GM18520 (cell line): Measurements from ENCODE around the gene RPGRIP1L.
"Not testable (repeated sequence)": the region's sequence is repeated elsewhere in the genome, so short reads cannot be mapped to it uniquely, and the experiment has no call there.

Source experiments
- ATAC-seq: cut with Tn5 transposase; IDR thresholded peaks from one replicate; pipeline ENCODE4 v1.9.1; 2021; ENCODE audit not compliant: unreplicated experiment

RPGRIP1L gene

GRCh38 chr16:53713403-53714204, 9.9 kb upstream of the RPGRIP1L start:
- ATAC-seq, result no peak

GRCh38 chr16:53712065-53712464, 8.4 kb upstream of the RPGRIP1L start:
- no peak for ATAC-seq

DNA sequence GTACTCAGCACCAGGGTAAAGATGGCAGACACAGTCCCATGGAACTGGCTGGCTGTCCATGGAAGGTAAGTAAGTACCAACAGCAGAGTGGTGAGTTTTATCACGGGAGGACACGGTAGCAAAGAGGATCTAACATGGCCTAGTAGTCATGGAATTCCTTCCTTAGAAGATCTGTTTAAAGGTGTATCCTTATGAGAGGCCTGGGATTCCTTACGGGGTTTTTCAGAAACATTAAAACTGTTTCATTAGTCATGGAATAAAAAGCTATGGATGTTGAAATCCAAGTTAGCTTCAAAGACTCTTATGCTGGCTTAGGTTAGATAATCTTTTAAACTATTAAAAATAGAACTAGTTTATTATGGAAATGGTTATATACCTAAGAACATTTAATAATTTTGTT, 7.7 kb upstream of the RPGRIP1L start:
- no peak for ATAC-seq

DNA sequence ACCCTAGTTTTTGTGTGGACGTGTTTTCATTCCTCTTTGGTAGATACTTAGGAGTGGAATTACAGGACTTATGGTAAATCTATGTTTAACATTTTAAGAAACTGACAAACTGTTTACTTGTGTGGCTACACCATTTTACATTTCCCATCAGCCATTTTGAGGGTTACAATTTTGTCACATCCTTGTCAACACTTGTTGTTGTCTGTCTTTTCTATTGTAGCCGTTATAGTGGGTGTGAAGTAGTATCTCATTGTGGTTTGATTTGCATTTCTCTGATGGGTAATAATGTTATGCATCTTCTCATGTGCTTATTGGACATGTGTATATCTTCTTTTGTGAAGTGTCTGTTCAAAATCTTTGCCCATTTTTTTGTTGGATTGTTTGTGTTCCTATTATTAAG, 4.8 kb upstream of the RPGRIP1L start:
- ATAC-seq, result no peak

- no peak for ATAC-seq
Measured at GRCh38 chr16:53707671-53708070, 4.0 kb upstream of the RPGRIP1L start.

DNA sequence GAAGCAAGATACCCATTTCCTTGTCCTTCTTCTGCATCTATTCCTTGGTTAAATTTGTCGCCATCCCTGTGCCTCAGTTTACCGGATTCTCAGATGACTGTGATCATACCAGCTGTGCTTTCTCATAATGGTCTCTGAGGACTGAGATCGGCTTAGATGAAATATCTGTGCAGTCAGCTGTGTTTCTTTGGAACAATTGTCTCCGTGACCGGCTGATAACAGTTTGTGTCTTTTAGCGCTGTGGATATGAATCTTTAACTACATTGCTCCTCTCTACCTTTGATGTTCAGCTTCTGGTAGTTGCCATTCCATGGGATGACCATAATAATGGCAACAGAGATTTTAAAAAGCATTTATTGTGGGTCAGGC, 770 bp upstream of the RPGRIP1L start:
- no peak for ATAC-seq

GRCh38 chr16:53698271-53698670, 5.4 kb downstream of the RPGRIP1L start:
- not testable (repeated sequence) for ATAC-seq

DNA sequence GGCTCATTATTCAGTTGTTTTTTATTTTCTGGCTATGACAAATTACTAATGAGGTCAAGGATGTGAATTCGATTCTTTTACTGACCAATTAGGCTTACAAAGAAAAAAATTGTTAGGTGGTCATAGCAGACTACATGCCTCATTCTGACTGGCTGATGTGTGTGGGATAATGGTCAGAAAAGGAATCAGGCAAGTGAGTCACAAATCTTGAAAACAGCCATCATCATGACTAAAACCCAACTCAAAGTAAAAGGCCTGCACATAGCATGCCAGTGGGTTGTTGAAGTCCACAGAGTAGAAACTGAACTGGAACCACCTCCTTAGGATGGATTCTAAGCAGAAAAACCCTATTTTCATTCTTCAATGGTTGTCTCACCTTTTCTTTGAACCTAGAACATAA, 8.6 kb downstream of the RPGRIP1L start:
- no peak for ATAC-seq

- no peak for ATAC-seq
Measured at GRCh38 chr16:53693320-53693719, 10.3 kb downstream of the RPGRIP1L start.

GRCh38 chr16:53692146-53692545, 11.5 kb downstream of the RPGRIP1L start:
- no peak for ATAC-seq

GRCh38 chr16:53690771-53691170, 12.9 kb downstream of the RPGRIP1L start:
- no peak for ATAC-seq

GRCh38 chr16:53689636-53690035, 14.0 kb downstream of the RPGRIP1L start:
- no peak for ATAC-seq

DNA sequence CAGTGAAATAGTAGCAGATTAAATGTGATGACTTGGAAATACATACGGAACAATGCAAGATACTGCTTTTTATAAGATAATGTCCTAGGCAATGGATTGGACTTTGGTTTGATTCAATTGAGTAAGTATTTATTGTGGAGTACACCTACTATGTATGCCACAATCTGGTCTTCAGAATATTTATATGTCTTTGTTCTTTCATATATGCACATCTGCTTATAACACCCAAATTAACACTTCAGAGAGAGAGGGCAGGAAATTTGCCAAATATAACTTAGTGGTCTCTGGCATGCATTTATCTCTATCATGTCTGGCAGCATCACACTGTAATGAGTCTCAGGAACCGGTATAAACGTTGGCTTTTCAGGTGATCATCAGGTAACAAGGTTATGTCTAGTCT, 16.9 kb downstream of the RPGRIP1L start:
- no peak for ATAC-seq

GRCh38 chr16:53685334-53685733, 18.3 kb downstream of the RPGRIP1L start:
- ATAC-seq, result not testable (repeated sequence)

DNA sequence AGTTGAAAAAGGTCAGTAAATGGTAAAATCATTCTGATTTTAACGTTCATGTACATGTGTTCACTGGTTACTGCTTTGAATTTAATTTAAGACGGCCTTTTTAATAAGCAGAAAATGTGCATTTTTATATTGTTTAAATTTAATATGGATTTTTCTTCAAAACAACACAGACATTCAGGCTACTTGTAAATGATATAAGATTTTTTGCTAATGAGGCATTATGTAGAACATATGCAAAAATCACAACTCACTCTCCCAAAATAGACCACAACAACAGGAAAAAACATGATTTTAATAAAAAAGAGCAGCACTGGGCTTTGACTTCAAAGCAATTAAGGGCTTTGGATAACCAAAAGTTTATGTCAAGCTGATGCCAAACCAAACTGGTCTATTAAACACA, 22.3 kb downstream of the RPGRIP1L start:
- ATAC-seq, result no peak

DNA sequence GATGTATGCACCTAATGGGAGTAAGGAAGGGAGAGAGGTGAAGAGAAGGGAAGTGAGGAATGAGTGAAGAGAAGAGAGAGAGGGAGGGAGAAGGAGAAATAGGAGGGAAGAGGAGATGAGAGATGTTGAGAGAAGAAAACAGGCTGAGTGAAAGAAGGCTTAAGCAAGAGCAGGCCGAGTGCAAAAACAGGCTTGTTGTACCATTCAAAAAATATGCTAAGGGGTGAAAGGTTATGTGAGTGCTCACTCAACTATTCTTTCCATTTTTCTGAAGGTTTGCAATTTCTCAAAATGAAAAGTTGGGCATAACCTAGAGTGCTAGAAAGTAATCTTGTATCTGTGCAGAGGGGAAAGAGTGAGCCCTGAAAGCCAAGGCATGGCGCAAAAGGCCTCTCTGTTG, 22.9 kb downstream of the RPGRIP1L start:
- no peak for ATAC-seq

- ATAC-seq, result no peak
Measured at GRCh38 chr16:53678756-53679343, 24.8 kb downstream of the RPGRIP1L start.

GRCh38 chr16:53678155-53678554, 25.5 kb downstream of the RPGRIP1L start:
- ATAC-seq, result no peak

- no peak for ATAC-seq
Measured at GRCh38 chr16:53673189-53673588, 30.5 kb downstream of the RPGRIP1L start.

DNA sequence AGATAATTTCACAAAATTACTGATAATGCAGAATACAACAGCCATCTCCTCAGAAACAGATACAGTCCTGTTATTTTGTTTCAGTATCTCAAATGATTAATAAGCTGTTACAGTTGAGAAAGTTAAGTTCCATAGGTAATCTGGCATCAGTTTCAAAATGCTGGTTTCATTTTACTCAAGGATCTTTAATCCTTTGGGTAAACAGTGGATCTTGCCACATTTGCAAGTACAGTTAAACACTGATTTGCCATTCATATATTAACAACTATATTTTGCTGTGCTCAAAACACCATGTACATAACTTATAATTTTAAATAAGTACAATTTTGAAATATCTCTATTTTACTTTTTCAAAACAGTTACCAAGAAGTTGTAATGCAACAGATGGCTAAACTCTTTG, 31.2 kb downstream of the RPGRIP1L start:
- ATAC-seq, result no peak

DNA sequence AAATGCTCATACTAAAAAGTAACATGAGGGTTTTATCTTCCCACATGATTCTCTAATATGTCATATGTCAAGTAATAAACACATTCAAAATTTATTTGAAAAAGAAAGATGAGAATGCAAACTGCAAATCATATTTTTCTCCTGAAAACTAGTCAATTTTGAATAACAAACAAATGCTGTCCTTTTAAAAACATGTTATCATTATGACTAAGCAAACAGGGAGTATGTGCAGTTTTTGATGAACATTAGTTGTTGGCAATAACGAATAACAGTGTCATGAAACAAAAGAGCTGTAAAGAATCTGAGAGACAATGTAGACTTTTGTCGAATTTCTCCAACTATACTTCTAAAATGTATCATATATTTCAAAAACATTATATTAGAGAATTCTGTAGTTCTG, 34.8 kb downstream of the RPGRIP1L start:
- ATAC-seq, result no peak

DNA sequence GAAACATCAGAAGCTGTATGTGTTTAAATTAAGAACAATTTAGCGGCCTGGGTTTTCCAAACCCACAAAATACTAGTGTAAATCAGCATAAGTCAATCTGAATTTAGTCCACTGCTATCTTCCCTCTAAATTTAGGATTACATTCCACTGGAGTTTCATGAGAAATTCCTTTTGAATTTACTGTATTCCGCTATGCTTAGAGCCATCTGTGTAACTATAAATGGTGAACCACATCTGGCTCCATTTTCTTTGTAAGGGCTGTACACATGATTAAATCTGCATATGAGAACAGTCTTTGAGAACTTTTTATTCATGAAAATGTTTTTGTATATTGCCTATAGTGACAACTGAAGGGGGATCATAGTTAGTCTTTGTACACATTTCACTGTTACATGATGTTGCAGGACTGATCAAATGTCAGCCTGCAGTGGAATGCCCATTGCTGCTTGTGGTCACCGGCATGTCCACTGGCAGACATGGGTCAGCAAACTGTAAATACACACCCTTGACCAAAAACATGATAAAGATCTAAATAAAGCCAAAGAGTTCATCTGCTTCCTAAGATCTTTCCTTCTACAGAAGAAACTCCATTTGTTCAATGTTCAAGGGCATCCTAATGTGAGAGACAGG, 36.8 kb downstream of the RPGRIP1L start:
- ATAC-seq, result no peak
